ENCODE results near the gene NLE1.
A peak's percentile ranks its signal among the peaks of the same experiment; 100 is the strongest.
"Not testable (repeated sequence)": the region's sequence is repeated elsewhere in the genome, so short reads cannot be mapped to it uniquely, and the experiment has no call there.

The NLE1 gene

GRCh38 chr17:35127751-35128514 lies 14.2 kb downstream of the NLE1 start:
- DNase-seq (ENCODE audit: low spot score), result no peak

GRCh38 chr17:35121315-35121714 lies 20.8 kb downstream of the NLE1 start, which contains the start of gene FNDC8:
FNDC8 (plus strand) TSS chr17:35121615; CDS start chr17:35121694, 79 bp downstream.
- DNase-seq (ENCODE audit: low spot score), result no peak

DNA sequence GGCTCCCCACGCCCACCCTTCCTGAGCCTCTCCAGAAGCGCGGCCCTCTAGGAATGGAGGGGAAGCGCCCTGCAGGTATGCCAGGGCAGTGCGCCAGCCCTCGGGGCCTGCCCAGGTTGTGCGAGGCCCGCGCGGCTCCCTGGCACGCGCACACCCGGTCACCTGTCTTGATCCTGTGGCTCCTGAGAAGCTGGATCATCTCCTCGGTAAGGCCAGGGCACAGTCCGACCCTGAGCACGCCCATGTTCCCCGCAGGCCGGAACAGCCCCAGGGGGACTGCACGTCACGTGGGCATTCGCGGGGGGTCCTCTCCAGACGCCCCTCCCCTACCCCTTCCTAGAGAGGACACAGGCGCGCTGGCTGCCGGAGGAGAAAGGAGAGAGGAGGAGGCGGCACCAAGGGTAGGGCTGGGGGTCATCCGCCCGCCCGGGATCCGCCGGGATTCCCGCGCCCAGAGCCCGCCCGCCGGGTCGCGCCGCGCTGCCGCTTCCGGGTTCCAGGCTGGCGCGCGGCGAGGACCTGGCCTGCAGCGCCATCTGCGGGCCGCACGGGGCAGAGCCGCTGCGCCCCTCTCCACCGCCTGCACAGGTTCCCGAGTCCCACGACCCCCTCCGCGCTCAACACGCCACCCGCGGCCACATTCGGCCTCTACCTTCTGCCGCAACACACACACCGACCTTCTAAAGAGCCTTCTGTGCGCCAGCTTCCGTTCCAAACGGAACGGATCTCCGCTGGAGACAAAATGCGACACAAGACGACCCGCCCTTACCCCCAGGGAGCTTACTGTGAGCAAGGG lies 22.5 kb downstream of the NLE1 start, which contains the start of gene RAD51D:
RAD51D (minus strand) TSS at position 491 of the 796 bp plus-strand sequence; CDS start at position 244, 247 bp downstream.
- DNase-seq (ENCODE audit: low spot score), result peak; percentile 94

- DNase-seq (ENCODE audit: low spot score), result no peak
Observed at GRCh38 chr17:35117984-35118383, 24.1 kb downstream of the NLE1 start.

GRCh38 chr17:35116845-35117244 lies 25.3 kb downstream of the NLE1 start:
- DNase-seq (ENCODE audit: low spot score), result peak; percentile 54

DNA sequence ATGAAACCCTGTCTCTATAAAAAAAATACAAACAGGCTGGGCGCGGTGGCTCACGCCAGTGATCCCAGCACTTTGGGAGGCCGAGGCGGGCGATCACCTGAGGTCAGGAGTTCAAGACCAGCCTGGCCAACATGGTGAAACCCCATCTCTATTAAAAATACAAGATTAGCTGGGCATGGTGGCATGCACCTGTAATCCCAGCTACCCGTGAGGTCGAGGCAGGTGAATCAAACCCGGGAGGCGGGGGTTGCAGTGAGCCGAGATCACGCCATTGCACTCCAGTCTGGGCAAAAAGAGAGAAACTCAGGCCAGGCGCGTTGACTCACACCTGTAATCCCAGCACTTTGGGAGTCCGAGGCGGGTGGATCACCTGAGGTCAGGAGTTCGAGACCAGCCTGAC lies 31.3 kb downstream of the NLE1 start:
- not testable (repeated sequence) for DNase-seq (ENCODE audit: low spot score)

DNA sequence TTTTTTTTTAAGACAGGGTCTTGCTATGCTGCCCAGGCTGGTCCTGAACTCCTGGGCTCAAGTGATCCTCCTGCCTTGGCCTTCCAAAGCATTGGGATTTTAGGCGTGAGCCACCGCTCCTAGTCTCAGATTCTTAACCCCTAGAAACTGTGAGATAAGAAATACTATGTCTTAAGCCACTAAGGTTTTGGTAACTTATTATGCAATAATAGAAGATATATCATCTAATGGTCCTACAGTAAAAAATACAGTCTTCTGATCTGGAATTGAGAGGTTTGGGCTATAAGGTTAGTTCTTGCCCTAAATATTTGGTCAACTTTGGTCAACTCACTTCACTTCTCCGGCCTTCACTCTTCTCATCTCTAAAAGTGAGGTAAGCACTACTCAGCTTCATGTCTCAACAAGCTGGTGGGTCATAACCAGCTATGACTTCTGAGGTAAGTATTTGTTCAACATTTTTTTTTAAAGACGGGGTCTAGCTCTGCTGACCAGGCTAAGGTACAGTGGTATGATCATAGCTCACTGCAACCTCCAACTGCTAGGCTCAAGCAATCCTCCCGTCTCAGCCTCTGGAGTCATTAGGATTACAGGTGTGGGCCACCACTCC lies 37.2 kb downstream of the NLE1 start:
- no peak for DNase-seq (ENCODE audit: low spot score)

GRCh38 chr17:35103271-35103670 lies 38.8 kb downstream of the NLE1 start:
- DNase-seq (ENCODE audit: low spot score), result no peak

DNA sequence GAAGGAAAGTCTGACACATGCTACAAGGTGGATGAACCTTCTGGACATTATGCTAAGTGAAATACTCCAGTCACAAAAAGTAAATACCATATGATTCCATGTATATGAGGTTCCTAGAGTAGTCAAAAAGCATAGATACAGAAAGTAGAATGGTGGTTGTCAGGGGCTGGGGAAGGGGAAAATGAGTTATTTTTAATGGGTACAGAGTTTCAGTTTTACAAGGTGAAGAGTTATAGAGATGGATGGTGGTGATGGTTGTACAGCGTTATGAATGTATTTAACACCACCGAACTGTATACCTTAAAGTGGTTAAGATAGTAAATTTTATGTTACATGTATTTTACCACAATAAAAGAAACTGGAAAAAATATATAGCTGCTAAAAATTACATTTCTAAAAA lies 40.4 kb downstream of the NLE1 start:
- no peak for DNase-seq (ENCODE audit: low spot score)

GRCh38 chr17:35101036-35101435 lies 41.1 kb downstream of the NLE1 start:
- DNase-seq (ENCODE audit: low spot score), result no peak

GRCh38 chr17:35099908-35100307 lies 42.2 kb downstream of the NLE1 start:
- DNase-seq (ENCODE audit: low spot score), result no peak

GRCh38 chr17:35097776-35098175 lies 44.3 kb downstream of the NLE1 start:
- no peak for DNase-seq (ENCODE audit: low spot score)

- DNase-seq (ENCODE audit: low spot score), result no peak
Observed at GRCh38 chr17:35095741-35096140, 46.4 kb downstream of the NLE1 start.

GRCh38 chr17:35094902-35095301 lies 47.2 kb downstream of the NLE1 start:
- DNase-seq (ENCODE audit: low spot score), result no peak

DNA sequence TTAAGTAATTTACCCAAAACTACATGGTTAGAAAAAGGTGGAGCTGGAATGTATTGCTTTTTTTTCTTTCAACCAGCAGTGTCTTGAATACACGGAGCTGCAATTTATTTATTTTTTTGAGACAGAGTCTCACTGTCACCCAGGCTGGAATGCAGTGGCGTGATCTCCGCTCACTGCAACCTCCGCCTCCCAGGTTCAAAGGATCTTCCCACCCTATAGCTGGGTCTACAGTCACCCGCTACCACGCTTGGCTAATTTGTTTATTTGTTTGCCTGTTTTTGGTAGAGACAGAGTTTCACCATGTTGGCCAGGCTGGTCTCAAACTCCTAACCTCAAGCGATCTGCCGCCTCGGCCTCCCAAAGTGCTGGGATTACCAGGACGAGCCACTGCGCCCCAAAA lies 51.4 kb downstream of the NLE1 start:
- not testable (repeated sequence) for DNase-seq (ENCODE audit: low spot score)

- no peak for DNase-seq (ENCODE audit: low spot score)
Observed at GRCh38 chr17:35089586-35090296, 52.4 kb downstream of the NLE1 start.

DNA sequence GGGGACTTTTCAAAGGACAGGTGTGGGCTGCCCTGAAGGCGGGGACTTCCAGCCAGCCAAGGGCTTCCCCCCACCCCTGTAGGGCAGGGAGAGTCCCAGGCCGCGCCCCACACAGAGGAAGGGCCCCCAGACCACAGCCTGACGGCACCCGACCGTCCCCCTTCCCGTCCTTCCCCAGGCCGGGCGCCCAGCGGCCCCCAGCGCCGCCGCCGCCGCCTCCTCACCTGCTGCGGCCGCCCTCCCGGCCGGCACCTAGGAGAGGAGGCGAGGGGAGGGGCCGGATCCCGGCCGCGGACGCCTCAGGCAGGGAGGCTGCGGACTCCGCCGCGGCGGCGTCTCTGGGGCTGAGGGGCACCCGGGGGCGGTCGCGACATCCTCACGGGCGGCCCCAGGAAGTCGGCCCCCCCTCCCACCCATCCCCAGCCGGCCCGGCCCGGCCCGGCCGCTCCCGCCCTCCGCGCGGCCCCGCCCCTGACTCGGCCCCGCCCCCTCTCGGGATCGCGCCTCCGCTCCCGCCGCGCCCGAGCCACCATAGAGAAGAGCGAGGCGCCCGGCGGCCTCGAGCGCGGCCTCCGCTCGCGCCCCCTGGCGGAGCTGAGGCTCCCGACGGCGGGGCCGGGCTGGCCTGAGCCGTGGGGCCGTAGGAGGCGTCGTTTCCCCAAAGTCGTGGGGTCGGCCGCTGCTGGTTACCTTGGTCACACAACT lies 53.1 kb downstream of the NLE1 start:
- peak; percentile 95 for DNase-seq (ENCODE audit: low spot score)

- DNase-seq (ENCODE audit: low spot score), result peak; percentile 74
Observed at GRCh38 chr17:35088356-35088880, 53.7 kb downstream of the NLE1 start.

DNA sequence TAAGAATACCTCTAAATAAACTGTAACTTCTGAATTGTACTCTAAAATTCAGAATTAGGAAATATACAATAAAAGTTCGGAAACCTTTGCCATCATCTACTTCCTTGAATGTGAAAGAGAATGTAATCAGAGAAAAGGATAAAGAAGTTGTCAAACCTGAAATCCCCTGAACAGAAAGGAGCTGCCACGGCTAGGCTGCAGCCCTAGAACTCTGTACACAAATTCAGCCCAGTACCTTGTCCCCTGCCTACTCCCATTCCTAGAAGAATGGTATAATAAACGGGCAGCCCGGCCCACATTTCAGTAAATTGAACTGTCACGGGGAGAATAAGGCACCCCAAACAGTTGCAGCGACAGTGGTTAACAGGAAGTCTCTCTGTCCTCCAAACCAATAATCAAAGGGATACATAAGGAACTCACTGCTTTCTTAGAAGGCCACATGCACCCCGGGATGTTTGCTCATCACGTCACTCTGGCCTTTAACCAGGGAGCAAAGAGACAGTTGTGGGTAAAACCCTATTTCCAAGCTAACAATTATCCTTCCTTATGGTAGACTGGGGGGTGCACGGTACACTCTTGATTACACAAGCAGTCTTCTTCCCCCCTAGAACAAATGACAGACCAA lies 54.3 kb downstream of the NLE1 start:
- DNase-seq (ENCODE audit: low spot score), result no peak

GRCh38 chr17:35086931-35087573 lies 55.1 kb downstream of the NLE1 start:
- DNase-seq (ENCODE audit: low spot score), result no peak
